IPS DF 6.9 (cell line): Measurements from ENCODE around the gene PARD6G.
"Not testable (repeated sequence)": the region's sequence is repeated elsewhere in the genome, so short reads cannot be mapped to it uniquely, and the experiment has no call there.

Source experiments
- DNase-seq: peaks from one replicate; pipeline ENCODE4 v3.0.0-alpha.2; 2013; ENCODE audit warnings: low read depth, low spot score
- H3K27ac ChIP-seq: one replicate; pipeline ENCODE4 v1.5.1; 2013; ENCODE audit warnings: low read length, control low read depth
- H3K27me3 ChIP-seq: 2 replicates; pipeline ENCODE4 v1.6.1; 2013; ENCODE audit warnings: mild to moderate bottlenecking, low read length; ENCODE audit not compliant: control insufficient read depth, insufficient read depth
- H3K36me3 ChIP-seq: 2 replicates; pipeline ENCODE4 v1.6.1; 2013; ENCODE audit warnings: low read length; ENCODE audit not compliant: control insufficient read depth, insufficient read depth
- H3K4me1 ChIP-seq: 2 replicates; pipeline ENCODE4 v1.6.1; 2013; ENCODE audit warnings: low read length; ENCODE audit not compliant: control insufficient read depth, insufficient read depth
- H3K4me3 ChIP-seq: 2 replicates; pipeline ENCODE4 v1.5.1; 2013; ENCODE audit warnings: mild to moderate bottlenecking, low read length
- H3K9me3 ChIP-seq: 2 replicates; pipeline ENCODE4 v1.6.1; 2013; ENCODE audit warnings: low read length, inconsistent platforms; ENCODE audit not compliant: control insufficient read depth, insufficient read depth
- WGBS: extraction: QIAGEN DNeasy Blood & Tissue Kit; methylation state at CpG from one replicate; pipeline ENCODE4 v1.1.7; 2013; ENCODE audit warnings: mixed read lengths, missing lambda C conversion rate; ENCODE audit not compliant: insufficient read length, insufficient coverage; 5-methylcytosine and 5-hydroxymethylcytosine counted together

PARD6G gene

GRCh38 chr18:80229766-80230745, 17.3 kb downstream of the PARD6G start:
- H3K9me3 ChIP-seq, result no peaks in the 10 kb centered on the region
- no CpG with 5 or more reads among the region's 22 CpGs for WGBS
- no peak for DNase-seq
- peaks cover 2% of the 10 kb centered on the region; the same call in 1 of the 2 replicates for H3K4me1 ChIP-seq
- H3K4me3 ChIP-seq, result no peak overlapping the region
- H3K27me3 ChIP-seq, result no peaks in the 10 kb centered on the region
- no peak overlapping the region for H3K27ac ChIP-seq
- no peaks in the 10 kb centered on the region for H3K36me3 ChIP-seq

GRCh38 chr18:80229363-80229762, 18.0 kb downstream of the PARD6G start:
- no peaks in the 10 kb centered on the region for H3K9me3 ChIP-seq
- no peaks in the 10 kb centered on the region for H3K36me3 ChIP-seq
- H3K27ac ChIP-seq, result no peak overlapping the region
- peaks cover 3% of the 10 kb centered on the region; the same call in 1 of the 2 replicates for H3K4me1 ChIP-seq
- H3K27me3 ChIP-seq, result no peaks in the 10 kb centered on the region
- WGBS, result no CpG with 5 or more reads among the region's 3 CpGs
- no peak for DNase-seq
- no peak overlapping the region for H3K4me3 ChIP-seq

DNA sequence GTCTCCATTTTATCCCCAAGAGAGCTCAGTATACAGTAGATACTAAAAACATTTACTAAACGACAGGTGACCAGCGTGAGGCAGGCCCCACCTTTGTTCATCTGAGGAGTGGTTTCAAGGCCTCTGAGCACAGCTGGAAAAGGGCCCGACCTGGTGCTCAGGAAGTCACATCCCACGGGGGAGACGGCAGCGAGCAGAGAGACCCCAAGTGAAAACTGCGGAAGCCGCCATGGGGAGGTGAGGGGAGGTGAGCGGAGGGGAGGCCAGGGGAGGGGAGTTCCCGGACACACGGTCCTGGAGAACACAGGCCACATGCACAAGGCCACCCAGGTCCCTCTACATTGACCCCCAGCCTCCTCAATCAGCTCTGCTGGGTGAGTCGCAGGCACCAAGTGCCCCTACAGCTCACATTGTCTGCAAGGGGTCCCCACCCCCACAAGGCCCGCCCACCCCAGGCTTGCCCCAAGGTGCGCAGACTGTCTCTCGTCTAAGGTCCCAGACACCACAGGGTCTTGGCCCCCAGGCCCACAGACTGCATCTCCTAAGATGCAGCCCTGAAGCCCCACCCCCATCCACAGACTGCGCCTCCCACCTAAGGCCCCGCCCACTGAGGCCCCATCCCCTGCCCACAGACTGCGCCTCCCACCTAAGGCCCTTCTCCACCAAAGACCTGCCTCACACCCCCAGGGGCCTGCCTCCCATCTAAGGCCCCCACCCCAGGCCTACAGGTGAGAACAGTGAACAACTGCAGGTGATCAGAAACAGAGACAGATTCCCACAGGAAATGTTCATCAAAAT, 19.1 kb downstream of the PARD6G start:
- Histone ChIP-seq H3K36me3 (no peaks in the 10 kb centered on the region), H3K9me3 (no peaks in the 10 kb centered on the region), H3K4me1 (peaks cover 3% of the 10 kb centered on the region; the same call in 1 of the 2 replicates), H3K27ac (no peak overlapping the region), H3K27me3 (no peaks in the 10 kb centered on the region), H3K4me3 (no peak overlapping the region)
- no peak for DNase-seq
- WGBS, result no CpG with 5 or more reads among the region's 18 CpGs

GRCh38 chr18:80227472-80227871, 19.8 kb downstream of the PARD6G start:
- Histone ChIP-seq H3K9me3 (no peaks in the 10 kb centered on the region), H3K27me3 (no peaks in the 10 kb centered on the region), H3K4me1 (peaks cover 3% of the 10 kb centered on the region; the same call in 1 of the 2 replicates), H3K36me3 (no peaks in the 10 kb centered on the region), H3K4me3 (no peak overlapping the region), H3K27ac (no peak overlapping the region)
- WGBS, result no CpG with 5 or more reads among the region's 5 CpGs
- DNase-seq, result no peak

- no CpG with 5 or more reads among the region's 4 CpGs for WGBS
- no peaks in the 10 kb centered on the region for H3K9me3 ChIP-seq
- no peak overlapping the region for H3K27ac ChIP-seq
- H3K4me3 ChIP-seq, result no peak overlapping the region
- no peak for DNase-seq
- H3K36me3 ChIP-seq, result no peaks in the 10 kb centered on the region
- no peaks in the 10 kb centered on the region for H3K27me3 ChIP-seq
- H3K4me1 ChIP-seq, result peaks cover 3% of the 10 kb centered on the region; the same call in 1 of the 2 replicates
These were observed 21.6 kb downstream of the PARD6G start for GRCh38 chr18:80225685-80226084.

- WGBS, result no CpG with 5 or more reads among the region's 4 CpGs
- DNase-seq, result no peak
- Histone ChIP-seq H3K36me3 (no peaks in the 10 kb centered on the region), H3K4me1 (peaks cover 3% of the 10 kb centered on the region; the same call in 1 of the 2 replicates), H3K9me3 (no peaks in the 10 kb centered on the region), H3K27me3 (no peaks in the 10 kb centered on the region), H3K27ac (no peak overlapping the region), H3K4me3 (no peak overlapping the region)
These were observed 23.6 kb downstream of the PARD6G start for GRCh38 chr18:80223581-80224148.

- not testable (repeated sequence) for H3K27me3 ChIP-seq, H3K4me1 ChIP-seq, H3K36me3 ChIP-seq, DNase-seq, H3K4me3 ChIP-seq, H3K9me3 ChIP-seq, H3K27ac ChIP-seq
- WGBS, result no CpG with 5 or more reads among the region's 4 CpGs
These were observed 27.8 kb downstream of the PARD6G start for GRCh38 chr18:80219488-80219887.

DNA sequence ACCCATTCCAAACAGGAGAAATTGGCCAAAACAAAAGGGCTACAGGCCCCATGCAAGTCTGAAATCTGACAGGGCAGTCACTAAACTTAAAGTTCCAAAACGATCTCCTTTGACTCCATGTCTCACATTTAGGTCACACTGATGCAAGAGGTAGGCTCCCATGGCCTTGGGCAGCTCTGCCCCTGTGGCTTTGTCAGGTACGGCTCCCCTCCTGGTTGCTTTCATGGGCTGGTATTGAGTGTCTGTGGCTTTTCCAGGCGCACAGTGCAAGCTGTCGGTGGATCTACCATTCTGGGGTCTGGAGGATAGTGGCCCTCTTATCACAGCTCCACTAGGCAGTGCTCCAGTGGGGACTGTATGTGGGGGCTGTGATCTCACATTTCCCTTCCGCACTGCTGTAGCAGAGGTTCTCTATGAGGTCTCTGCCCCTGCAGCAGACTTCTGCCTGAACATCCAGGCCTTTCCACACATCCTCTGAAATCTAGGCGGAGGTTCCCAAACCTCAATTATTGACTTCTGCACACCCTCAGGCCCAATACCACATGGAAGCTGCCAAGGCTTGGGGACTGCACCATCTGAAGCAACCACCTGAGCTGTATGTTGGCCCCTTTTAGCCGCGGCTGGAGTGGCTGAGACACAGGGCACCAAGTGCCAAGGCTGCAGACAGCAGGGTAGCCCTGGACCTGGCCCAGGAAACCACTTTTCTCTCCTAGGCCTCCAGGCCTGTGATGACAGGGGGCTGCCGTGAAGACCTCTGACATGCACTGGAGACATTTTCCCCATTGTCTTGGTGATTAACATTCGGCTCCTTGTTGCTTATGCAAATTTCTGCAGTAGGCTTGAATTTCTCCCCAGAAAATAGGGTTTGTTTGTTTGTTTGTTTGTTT, 28.7 kb downstream of the PARD6G start:
- no peaks in the 10 kb centered on the region for H3K36me3 ChIP-seq
- no CpG with 5 or more reads among the region's 10 CpGs for WGBS
- H3K27me3 ChIP-seq, result no peaks in the 10 kb centered on the region
- H3K27ac ChIP-seq, result no peak overlapping the region
- DNase-seq, result no peak
- H3K4me3 ChIP-seq, result no peak overlapping the region
- H3K9me3 ChIP-seq, result no peaks in the 10 kb centered on the region
- no peaks in the 10 kb centered on the region for H3K4me1 ChIP-seq

DNA sequence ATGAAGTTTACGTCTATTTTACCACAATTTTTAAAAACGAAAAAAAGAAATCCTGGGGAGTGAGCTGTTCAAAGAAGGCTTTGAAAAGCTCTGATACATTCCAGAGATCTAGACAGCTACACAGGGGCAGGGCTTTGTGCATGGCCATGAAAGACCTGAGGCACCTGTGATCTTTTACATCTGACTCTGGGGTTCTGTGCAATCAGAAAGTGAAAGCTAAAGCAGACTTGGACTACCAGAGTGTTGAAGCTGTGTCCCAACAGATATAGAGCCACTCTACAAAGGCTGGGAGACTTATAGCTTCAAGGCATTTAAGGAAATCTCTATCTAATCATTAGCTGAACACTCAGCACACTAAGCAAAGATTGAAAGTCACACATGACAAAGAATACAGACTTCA, 34.1 kb downstream of the PARD6G start:
- no peaks in the 10 kb centered on the region for H3K27me3 ChIP-seq
- WGBS, result no CpG with 5 or more reads among the region's 2 CpGs
- H3K9me3 ChIP-seq, result no peaks in the 10 kb centered on the region
- no peak overlapping the region for H3K4me3 ChIP-seq
- no peaks in the 10 kb centered on the region for H3K36me3 ChIP-seq
- H3K27ac ChIP-seq, result no peak overlapping the region
- no peak for DNase-seq
- peaks cover 2% of the 10 kb centered on the region; the same call in 1 of the 2 replicates for H3K4me1 ChIP-seq
